Ovary (tissue), 9 donors: Measurements from ENCODE around the gene MPV17L. TPM values are rescaled to one million over a fixed set of nuclear protein-coding genes. Genes with fewer than 3 reads are reported as not detected.

Source experiments
- DNase-seq, 5 donors: peaks; one replicate each; pipeline ENCODE4 v3.0.0-alpha.2; 2019 to 2020
- H3K27ac ChIP-seq, 2 donors: fragments of 200-600 bp; one replicate each; pipeline versions ENCODE4 v1.5.1 to v1.8.0; 2019 to 2022
- H3K27me3 ChIP-seq: fragments of 200-600 bp; one replicate; pipeline ENCODE4 v1.8.0; 2022
- H3K36me3 ChIP-seq: fragments of 200-600 bp; sonication (generic); one replicate; pipeline ENCODE4 v1.5.1; 2019
- H3K4me1 ChIP-seq: one replicate; pipeline ENCODE4 v1.8.1; 2013; ENCODE audit warnings: mild to moderate bottlenecking, moderate library complexity; ENCODE audit not compliant: insufficient read depth
- H3K4me3 ChIP-seq: fragments of 200-600 bp; sonication (generic); one replicate; pipeline ENCODE4 v1.5.1; 2017
- H3K9me3 ChIP-seq, 2 donors: fragments of 200-600 bp in 1 of 2; sonication (generic) in 1 of 2; one replicate each; pipeline versions ENCODE4 v1.5.1 to v1.8.1; 2013 to 2019; ENCODE audit warnings: mild to moderate bottlenecking in 1 of 2, moderate library complexity in 1 of 2
- EP300 ChIP-seq: sonication (generic); formaldehyde crosslinking; IDR thresholded peaks from one replicate; pipeline ENCODE4 v1.6.1; 2017; ENCODE audit warnings: antibody characterized with exemption
- POLR2A ChIP-seq: fragments of 450-650 bp; IDR thresholded peaks from one replicate; pipeline ENCODE4 v1.6.1; 2017; ENCODE audit warnings: antibody characterized with exemption, mild to moderate bottlenecking, moderate library complexity
- WGBS, 3 donors: extraction: QIAGEN DNeasy Blood & Tissue Kit in 1 of 3; methylation state at CpG; one replicate each; pipeline versions ENCODE4 v1.1.5 to v1.1.7; 2013 to 2017; 5-methylcytosine and 5-hydroxymethylcytosine counted together
- intact Hi-C, 4 donors: fragments of 100-400 bp; cut with DNase I; formaldehyde crosslinking; loops; one replicate each; pipeline versions ENCODE4 v1.11.0 to v1.15.1; 2022 to 2023
- polyA plus RNA-seq, 2 donors: library from polyadenylated mRNA; stranded (reverse); fragments of 200-250 nt in 1 of 2; fragments of 350-450 nt in 1 of 2; fragmentation: Illumina TruSeq in 1 of 2; extraction: RNeasy Lipid Tissue Mini Kit (QIAGEN cat#74804) in 1 of 2; gene quantifications; one replicate each; pipeline ENCODE4 v1.2.3, GENCODE V29; 2013 to 2014
- total RNA-seq, 7 donors: library from RNA; depleted of rRNA in 2 of 7; stranded (reverse); fragments of >200 nt in 2 of 7; fragmentation: NEBNext Ultra II Directional in 3 of 7; extraction: Animal tissue kit (Norgen Biotek cat#: 25700) in 3 of 7; gene quantifications; one replicate each; pipeline versions ENCODE4 v1.1.0 to v1.2.4, GENCODE V29; 2016 to 2023
- TF ChIP-seq, protein P1 (sequence below), 3 donors: fragments of 450-650 bp in 2 of 3; fragments of 200-600 bp in 1 of 3; IDR thresholded peaks; one replicate each; pipeline versions ENCODE4 v1.5.1 to v1.8.0; 2016 to 2022; ENCODE audit warnings: antibody characterized with exemption in 3 of 3, mild to moderate bottlenecking in 1 of 3
- donor health status: DM: no; HTN: no; CAD: no; lungs with moderate emphysema.
- donor health status: DM: no; HTN: no; CAD: no.
- donor health status: Bipolar disorder and iron deficiency.
- donor health status: DM: yes; HTN: yes; CAD: no.
- donor health status: DM: no; HTN: no; CAD: no.
- donor health status: DM: yes; HTN: yes; CAD: no.

MPV17L gene
- total and polyA plus RNA-seq, 9 donors = 3.8 to 13.9 (median 10.2) TPM

DNA sequence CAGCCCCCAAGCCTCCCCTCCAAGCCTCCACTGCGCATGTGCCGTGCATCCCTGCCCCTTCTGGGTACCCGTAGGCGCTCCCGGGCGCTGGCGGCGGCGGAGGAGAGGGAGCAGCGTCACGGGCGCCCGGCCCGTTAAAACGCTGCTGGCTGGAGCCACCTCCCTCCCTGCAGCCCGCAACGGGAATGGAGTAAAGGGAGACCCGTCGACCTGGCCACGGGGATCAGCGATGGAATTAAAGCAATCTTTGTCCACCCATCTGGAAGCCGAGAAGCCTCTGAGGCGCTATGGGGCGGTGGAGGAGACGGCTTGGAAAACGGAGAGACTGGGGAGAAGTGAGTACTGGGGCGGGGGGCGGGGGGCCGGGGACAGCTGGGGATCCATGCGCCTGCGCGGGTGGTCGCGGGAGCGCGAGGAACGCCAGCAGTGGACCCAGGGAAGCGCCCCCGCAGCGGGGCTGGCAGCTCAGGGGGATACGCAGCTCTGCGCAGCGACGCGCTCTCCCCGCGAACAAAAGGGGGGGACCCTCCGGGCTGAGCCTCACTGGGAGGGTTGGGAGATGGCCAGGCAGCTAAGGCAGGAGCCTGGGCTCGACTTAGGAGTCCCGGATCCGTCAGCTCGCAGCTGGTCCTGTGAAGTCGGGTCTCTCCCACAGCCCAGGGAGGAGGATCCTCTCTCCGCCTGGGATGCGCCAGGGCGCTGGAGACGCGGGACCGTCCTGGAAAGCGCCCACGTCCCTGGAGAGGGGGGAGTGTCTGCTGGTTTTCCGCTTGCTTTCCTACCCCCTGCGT is 39.1 kb downstream of the MPV17L start, which contains the start of gene BMERB1:
Gene BMERB1, plus strand, starts transcription at position 164 of the 791 bp plus-strand sequence. Its CDS starts 66 bp downstream, at position 230.
- peak; percentile 70 to 88 (median 82) for DNase-seq
- TF ChIP-seq EP300 = no peak
- peak; percentile 34 for TF ChIP-seq POLR2A
- TF ChIP-seq, protein P1, sequence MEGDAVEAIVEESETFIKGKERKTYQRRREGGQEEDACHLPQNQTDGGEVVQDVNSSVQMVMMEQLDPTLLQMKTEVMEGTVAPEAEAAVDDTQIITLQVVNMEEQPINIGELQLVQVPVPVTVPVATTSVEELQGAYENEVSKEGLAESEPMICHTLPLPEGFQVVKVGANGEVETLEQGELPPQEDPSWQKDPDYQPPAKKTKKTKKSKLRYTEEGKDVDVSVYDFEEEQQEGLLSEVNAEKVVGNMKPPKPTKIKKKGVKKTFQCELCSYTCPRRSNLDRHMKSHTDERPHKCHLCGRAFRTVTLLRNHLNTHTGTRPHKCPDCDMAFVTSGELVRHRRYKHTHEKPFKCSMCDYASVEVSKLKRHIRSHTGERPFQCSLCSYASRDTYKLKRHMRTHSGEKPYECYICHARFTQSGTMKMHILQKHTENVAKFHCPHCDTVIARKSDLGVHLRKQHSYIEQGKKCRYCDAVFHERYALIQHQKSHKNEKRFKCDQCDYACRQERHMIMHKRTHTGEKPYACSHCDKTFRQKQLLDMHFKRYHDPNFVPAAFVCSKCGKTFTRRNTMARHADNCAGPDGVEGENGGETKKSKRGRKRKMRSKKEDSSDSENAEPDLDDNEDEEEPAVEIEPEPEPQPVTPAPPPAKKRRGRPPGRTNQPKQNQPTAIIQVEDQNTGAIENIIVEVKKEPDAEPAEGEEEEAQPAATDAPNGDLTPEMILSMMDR (IDR thresholded peaks at IDR 0.05) = no peak

DNA sequence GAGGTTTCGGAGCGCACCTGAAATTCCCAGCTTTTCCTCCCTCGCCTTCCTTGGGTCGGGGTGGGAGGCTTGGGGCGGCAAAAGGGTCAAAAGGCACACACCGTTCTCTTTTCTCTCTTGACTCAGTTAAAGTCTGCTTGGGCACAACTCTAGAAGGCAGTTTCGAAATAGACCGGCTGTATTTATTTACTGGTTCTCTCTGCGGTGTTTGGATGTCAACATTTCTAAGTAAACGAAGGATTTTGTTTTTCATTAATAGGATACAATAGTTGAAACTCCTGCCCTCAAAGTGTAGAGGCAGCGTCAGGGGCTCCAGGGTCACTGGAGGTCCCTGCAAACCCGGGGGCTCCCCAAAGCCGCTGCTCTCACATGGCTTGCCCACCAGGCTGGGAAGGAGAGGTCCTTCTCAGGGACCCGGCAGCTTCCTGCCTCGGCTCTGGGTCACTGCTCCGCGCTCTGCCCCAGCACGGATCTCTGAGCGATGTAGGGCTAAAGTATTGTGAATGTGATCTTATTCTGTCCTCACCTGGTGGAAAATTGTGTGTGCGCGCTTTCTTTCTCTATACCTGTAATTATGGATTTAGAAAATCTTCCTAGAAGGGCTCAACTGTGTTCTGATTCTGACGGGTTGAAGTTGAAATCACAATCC is 39.8 kb downstream of the MPV17L start:
- TF ChIP-seq, protein P1 (IDR thresholded peaks at IDR 0.05) = no peak
- TF ChIP-seq POLR2A = no peak
- Histone ChIP-seq H3K9me3 (no peaks in the 10 kb centered on the region), H3K4me3 (peak overlapping the region; percentile 83), H3K36me3 (no peaks in the 10 kb centered on the region), H3K4me1 (peaks cover 6% of the 10 kb centered on the region), H3K27ac (peak overlapping the region in 1 of 2 donors; percentile 70), H3K27me3 (no peaks in the 10 kb centered on the region)
- DNase-seq = no peak
- 5 to 8% (median 7%) methylated on average over 22 of the region's 22 CpGs for WGBS, 3 donors
- intact Hi-C loops = loop anchor here in 2 of 4 donors (10.0 kb wide), 1 partner anchor 109 kb away; no protein-coding TSS in a partner anchor

More for the DNA sequence above, 39.1 kb downstream of the MPV17L start, which contains the start of gene BMERB1:
- H3K27me3 ChIP-seq = no peaks in the 10 kb centered on the region
- H3K9me3 ChIP-seq = no peaks in the 10 kb centered on the region
- H3K27ac ChIP-seq = peak within 1 kb of the TSS; percentile 70 to 78
- no peaks in the 10 kb centered on the region for H3K36me3 ChIP-seq
- peak within 1 kb of the TSS; percentile 83 for H3K4me3 ChIP-seq
- H3K4me1 ChIP-seq = peaks cover 3% of the 10 kb centered on the region
- intact Hi-C loops = loop anchor here in 2 of 4 donors (10.0 kb wide), 1 partner anchor 110 kb away; no protein-coding TSS in a partner anchor
- WGBS, 3 donors = 0 to 1% (median 0%) methylated on average over 62 to 63 of the region's 63 CpGs

DNA sequence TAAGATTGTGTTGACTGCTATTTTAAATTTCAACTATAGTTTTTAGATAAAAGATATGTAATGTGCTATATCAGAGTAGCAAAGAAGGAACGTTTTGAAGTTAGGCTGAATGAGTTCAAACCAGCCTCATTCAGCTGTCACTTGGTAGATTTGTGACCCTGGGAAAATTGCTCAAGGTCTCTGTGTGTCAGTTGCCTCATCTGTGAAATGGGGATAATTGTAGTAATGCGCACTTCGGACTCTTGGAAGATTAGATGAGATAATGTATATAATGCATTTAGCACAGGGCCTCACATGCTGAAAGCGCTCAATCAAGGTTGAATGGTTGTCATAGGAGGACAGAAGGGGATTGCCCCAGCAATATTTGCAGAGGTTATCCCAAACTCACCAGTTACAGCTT is 43.5 kb downstream of the MPV17L start:
- no peaks in the 10 kb centered on the region for H3K9me3 ChIP-seq
- H3K36me3 ChIP-seq = no peaks in the 10 kb centered on the region
- intact Hi-C loops = loop anchor here in 2 of 4 donors (10.0 kb wide), 1 partner anchor 106 kb away; no protein-coding TSS in a partner anchor
- H3K27ac ChIP-seq = no peak overlapping the region
- 80 to 86% (median 83%) methylated on average over 4 of the region's 4 CpGs for WGBS, 3 donors
- no peak overlapping the region for H3K4me3 ChIP-seq
- H3K4me1 ChIP-seq = peaks cover 7% of the 10 kb centered on the region
- DNase-seq = no peak
- TF ChIP-seq, protein P1 (IDR thresholded peaks at IDR 0.05) = no peak
- TF ChIP-seq POLR2A (no peak), EP300 (no peak)
- H3K27me3 ChIP-seq = no peaks in the 10 kb centered on the region

DNA sequence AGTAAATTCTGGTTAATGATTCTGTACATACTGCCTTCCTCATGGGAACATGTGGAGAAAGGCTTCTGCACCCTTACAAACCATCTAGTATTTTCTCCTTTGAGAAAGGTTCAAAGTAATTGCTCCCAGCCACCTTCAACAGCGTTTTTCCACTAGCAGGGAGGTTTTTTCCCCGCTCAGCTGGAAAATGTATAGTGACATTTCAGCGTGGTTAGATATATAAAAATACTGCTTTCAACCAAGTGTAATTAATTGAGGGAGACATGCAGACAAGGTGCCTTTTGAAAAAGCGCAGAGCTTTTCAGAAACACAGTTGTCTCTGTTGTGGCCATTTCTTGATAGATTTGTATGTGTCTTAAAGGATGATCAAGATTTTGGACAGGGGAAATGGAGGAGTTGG is 44.0 kb downstream of the MPV17L start:
- Histone ChIP-seq H3K36me3 (no peaks in the 10 kb centered on the region), H3K4me3 (no peak overlapping the region), H3K27ac (no peak overlapping the region), H3K4me1 (peaks cover 7% of the 10 kb centered on the region), H3K27me3 (no peaks in the 10 kb centered on the region), H3K9me3 (no peaks in the 10 kb centered on the region)
- no peak for DNase-seq
- 82 to 86% (median 86%) methylated on average over 4 of the region's 4 CpGs for WGBS, 3 donors
- no peak for TF ChIP-seq POLR2A
- no peak for TF ChIP-seq EP300
- TF ChIP-seq, protein P1 (IDR thresholded peaks at IDR 0.05) = no peak
- intact Hi-C loops = loop anchor here in 2 of 4 donors (10.0 kb wide), 1 partner anchor 105 kb away; no protein-coding TSS in a partner anchor
